ENCODE results near the gene ATP2B2. TPM values are rescaled to one million over a fixed set of nuclear protein-coding genes. Genes with fewer than 3 reads are reported as not detected.
A peak's percentile ranks its signal among the peaks of the same experiment; 100 is the strongest.

ATP2B2 gene
- total and polyA plus RNA-seq, 9 of the 15 experiments (the other 6 are each of a cell fraction or from before 2014, with no cell fraction given) = 0.06 TPM; not detected in 8

GRCh38 chr3:10511809-10512494 lies 6.6 kb upstream of the ATP2B2 start:
- no peaks in the 10 kb centered on the region for H3K79me2 ChIP-seq (ENCODE audit: control insufficient read depth, insufficient read depth, low read length)
- ChIA-PET CTCF (ENCODE audit: low intra/inter-chr PET ratio) (no interaction called here), POLR2A (interaction anchor here (0.6 to 0.7 kb wide), 2 partner anchors 166 to 538 kb away, joined by 3 read pairs; no protein-coding TSS in a partner anchor)
- H3K4me3 ChIP-seq = no peak overlapping the region
- intact Hi-C loops (cut with micrococcal nuclease) (no loop called here), in situ Hi-C loops (cut with MboI) (no loop called here)
- ATAC-seq (no peak), FAIRE-seq (no peak), DNase-seq (ENCODE audit: extremely low read depth in 1 of 4, low spot score in 3 of 4) (no peak)
- peaks cover 5 to 52% of the 10 kb centered on the region in 2 experiments; a peak in 4 of 5 replicates for H3K27me3 ChIP-seq (ENCODE audit: control insufficient read depth in 2 of 2, insufficient read depth in 2 of 2, low read length in 2 of 2)
- no peaks in the 10 kb centered on the region for H3K9me1 ChIP-seq (ENCODE audit: control insufficient read depth, insufficient read depth, low read length)
- no peaks in the 10 kb centered on the region; a peak in 1 of 5 replicates for H3K4me1 ChIP-seq (replicated peaks in 1 of 2; ENCODE audit: control insufficient read depth in 2 of 2, insufficient read depth in 2 of 2, low read length in 2 of 2)
- H3K4me2 ChIP-seq (ENCODE audit: insufficient read depth, low read length) = no peak overlapping the region
- no peak for TF ChIP-seq NCOA2 (IDR thresholded peaks at IDR 0.05; ENCODE audit: partially characterized antibody in 2 of 2)
- TF ChIP-seq ZKSCAN1 (IDR thresholded peaks at IDR 0.05; ENCODE audit: low read depth, low read length) = peak; percentile 60; the same call in 1 of the 2 replicates
- no peaks in the 10 kb centered on the region for H3K9me3 ChIP-seq (replicated peaks; ENCODE audit: control insufficient read depth, insufficient read depth, low read depth, low read length)
- peaks cover 31% of the 10 kb centered on the region for H4K20me1 ChIP-seq (replicated peaks; ENCODE audit: control insufficient read depth, insufficient read depth, low read length)
- H3K9ac ChIP-seq (ENCODE audit: insufficient read depth in 1 of 2, low read depth in 2 of 2, low read length in 2 of 2) = no peak overlapping the region
- H3K27ac ChIP-seq (ENCODE audit: extremely low read depth, low read depth, low read length) = no peak overlapping the region
- BruUV-seq (replicated peaks) = no TSS peak
- no peaks in the 10 kb centered on the region for H3K36me3 ChIP-seq (ENCODE audit: control insufficient read depth, insufficient read depth, low read length)
- H2AFZ ChIP-seq (ENCODE audit: low read depth, low read length) = no peak overlapping the region
- WGBS (ENCODE audit: insufficient coverage, low coverage, missing lambda C conversion rate) = under 1% methylated on average over 7 of the region's 7 CpGs

GRCh38 chr3:10510743-10511432 lies 5.5 kb upstream of the ATP2B2 start:
- no peak for FAIRE-seq

More at GRCh38 chr3:10510743-10511432, 5.5 kb upstream of the ATP2B2 start:
- Histone ChIP-seq H3K9ac (ENCODE audit: insufficient read depth in 1 of 2, low read depth in 2 of 2, low read length in 2 of 2) (no peak overlapping the region), H4K20me1 (replicated peaks; ENCODE audit: control insufficient read depth, insufficient read depth, low read length) (peaks cover 24% of the 10 kb centered on the region), H3K9me3 (replicated peaks; ENCODE audit: control insufficient read depth, insufficient read depth, low read depth, low read length) (no peaks in the 10 kb centered on the region), H3K4me1 (replicated peaks in 1 of 2; ENCODE audit: control insufficient read depth in 2 of 2, insufficient read depth in 2 of 2, low read length in 2 of 2) (no peaks in the 10 kb centered on the region), H3K9me1 (ENCODE audit: control insufficient read depth, insufficient read depth, low read length) (no peaks in the 10 kb centered on the region), H2AFZ (ENCODE audit: low read depth, low read length) (no peak overlapping the region), H3K27me3 (ENCODE audit: control insufficient read depth in 2 of 2, insufficient read depth in 2 of 2, low read length in 2 of 2) (peaks cover 7 to 53% of the 10 kb centered on the region in 2 experiments; a peak in 4 of 5 replicates), H3K79me2 (ENCODE audit: control insufficient read depth, insufficient read depth, low read length) (no peaks in the 10 kb centered on the region), H3K4me3 (no peak overlapping the region), H3K27ac (ENCODE audit: extremely low read depth, low read depth, low read length) (no peak overlapping the region), H3K4me2 (ENCODE audit: insufficient read depth, low read length) (no peak overlapping the region), H3K36me3 (ENCODE audit: control insufficient read depth, insufficient read depth, low read length) (no peaks in the 10 kb centered on the region)
- DNase-seq (ENCODE audit: extremely low read depth in 1 of 4, low spot score in 3 of 4) (no peak), ATAC-seq (no peak)
- no TSS peak for BruUV-seq (replicated peaks)
- in situ Hi-C loops (cut with MboI) (no loop called here), intact Hi-C loops (cut with micrococcal nuclease) (no loop called here)
- POLR2A ChIA-PET = interaction anchor here (0.6 to 1.1 kb wide), 4 partner anchors 9 to 539 kb away, joined by 3 read pairs; no protein-coding TSS in a partner anchor
- 4% methylated on average over 6 of the region's 6 CpGs for WGBS (ENCODE audit: insufficient coverage, low coverage, missing lambda C conversion rate)
- peak; percentile 86 for TF ChIP-seq ZFP36 (IDR thresholded peaks at IDR 0.05; ENCODE audit: low read depth, low read length, partially characterized antibody)
- no peak for TF ChIP-seq E2F4 (CRISPR knock-in tag; IDR thresholded peaks at IDR 0.05; ENCODE audit: low read depth)
- CTCF ChIA-PET (ENCODE audit: low intra/inter-chr PET ratio) = no interaction called here
